GM23338 (cell line): Measurements from ENCODE around the gene PPM1H. TPM values are rescaled to one million over a fixed set of nuclear protein-coding genes. Genes with fewer than 3 reads are reported as not detected.

Experiments used
- ATAC-seq: fragments of 200-7000 bp; cut with Tn5 transposase; 3 replicates; pipeline ENCODE4 v1.9.1; 2020
- DNase-seq: peaks from one replicate; pipeline ENCODE4 v3.0.0-alpha.2; 2015; ENCODE audit warnings: low spot score
- H2AFZ ChIP-seq: fragments of 200-600 bp; sonication (generic); 2 replicates; pipeline ENCODE4 v1.8.0; 2016; ENCODE audit warnings: antibody characterized with exemption, mild to moderate bottlenecking, moderate library complexity
- H3F3A ChIP-seq: fragments of 200-600 bp; sonication (generic); replicated peaks from 2 replicates; pipeline ENCODE4 v1.8.0; 2017; ENCODE audit warnings: antibody characterized with exemption, mixed run types, low read depth
- H3K27ac ChIP-seq: fragments of 200-600 bp; sonication (generic); 2 replicates; pipeline ENCODE4 v1.6.1; 2016; ENCODE audit warnings: low read depth
- H3K27me3 ChIP-seq: fragments of 200-600 bp; sonication (generic); 2 replicates; pipeline ENCODE4 v1.8.0; 2016; ENCODE audit warnings: mild to moderate bottlenecking, mixed run types, moderate library complexity; ENCODE audit not compliant: insufficient read depth
- H3K36me3 ChIP-seq: fragments of 200-600 bp; sonication (generic); 2 replicates; pipeline ENCODE4 v1.8.0; 2016; ENCODE audit warnings: mild to moderate bottlenecking; ENCODE audit not compliant: insufficient read depth
- H3K4me1 ChIP-seq: fragments of 200-600 bp; sonication (generic); 2 replicates; pipeline ENCODE4 v1.8.0; 2016; ENCODE audit warnings: mild to moderate bottlenecking, moderate library complexity; ENCODE audit not compliant: insufficient read depth
- H3K4me2 ChIP-seq: fragments of 200-600 bp; sonication (generic); 2 replicates; pipeline ENCODE4 v1.7.1; 2017; ENCODE audit warnings: mixed run types
- H3K4me3 ChIP-seq: fragments of 200-600 bp; sonication (generic); 2 replicates; pipeline ENCODE4 v1.6.1; 2016; ENCODE audit warnings: mixed run types
- H3K79me2 ChIP-seq: fragments of 200-600 bp; sonication (generic); replicated peaks from 2 replicates; pipeline ENCODE4 v1.8.0; 2017; ENCODE audit warnings: mild to moderate bottlenecking; ENCODE audit not compliant: insufficient read depth
- H3K9me2 ChIP-seq: fragments of 200-600 bp; sonication (generic); 2 replicates; pipeline ENCODE4 v1.8.0; 2017; ENCODE audit not compliant: insufficient read depth
- H4K20me1 ChIP-seq: fragments of 200-600 bp; sonication (generic); replicated peaks from 2 replicates; pipeline ENCODE4 v1.8.0; 2017; ENCODE audit warnings: mild to moderate bottlenecking; ENCODE audit not compliant: insufficient read depth
- H3K27ac Mint-ChIP-seq: 2 replicates; pipeline ENCODE4 v1.8.0; 2020; ENCODE audit warnings: inconsistent platforms, mild to moderate bottlenecking, moderate library complexity, mixed read lengths
- H3K27me3 Mint-ChIP-seq: 3 replicates; pipeline ENCODE4 v1.8.0; 2022; ENCODE audit warnings: low read depth, mild to moderate bottlenecking, moderate library complexity, mixed read lengths, inconsistent platforms; ENCODE audit not compliant: insufficient read depth, poor library complexity
- H3K36me3 Mint-ChIP-seq: 3 replicates; pipeline ENCODE4 v1.8.0; 2021; ENCODE audit warnings: low read depth, mild to moderate bottlenecking, inconsistent platforms, moderate library complexity, mixed read lengths
- H3K4me1 Mint-ChIP-seq: 3 replicates; pipeline ENCODE4 v1.8.0; 2020; ENCODE audit warnings: mild to moderate bottlenecking, inconsistent platforms, mixed read lengths
- H3K4me3 Mint-ChIP-seq: 3 replicates; pipeline ENCODE4 v1.8.0; 2021; ENCODE audit warnings: moderate library complexity, mild to moderate bottlenecking, inconsistent platforms, mixed read lengths
- H3K9me3 Mint-ChIP-seq: 3 replicates; pipeline ENCODE4 v1.8.0; 2020; ENCODE audit warnings: moderate library complexity, mild to moderate bottlenecking, inconsistent platforms, mixed read lengths
- CREB1 ChIP-seq: fragments of 250-450 bp; sonication (Bioruptor Pico); IDR thresholded peaks from 2 replicates; pipeline ENCODE4 v1.5.0; 2020; ENCODE audit warnings: low read depth, mild to moderate bottlenecking, moderate library complexity
- EZH2 ChIP-seq: fragments of 200-600 bp; sonication (generic); IDR thresholded peaks from one replicate; pipeline ENCODE4 v1.8.0; 2017; ENCODE audit warnings: antibody characterized with exemption, mild to moderate bottlenecking, low read depth; ENCODE audit not compliant: unreplicated experiment
- EZH2phosphoT487 ChIP-seq: fragments of 200-600 bp; sonication (generic); IDR thresholded peaks from one replicate; pipeline ENCODE4 v1.8.1; 2018; ENCODE audit warnings: antibody characterized with exemption; ENCODE audit not compliant: unreplicated experiment
- JUNB ChIP-seq: IDR thresholded peaks from one replicate; pipeline ENCODE4 v1.6.1; 2016; ENCODE audit warnings: antibody characterized with exemption; ENCODE audit not compliant: unreplicated experiment
- NANOG ChIP-seq: IDR thresholded peaks from 2 replicates; pipeline ENCODE4 v1.6.1; 2016; ENCODE audit warnings: antibody characterized with exemption, borderline replicate concordance
- POLR2AphosphoS5 ChIP-seq: IDR thresholded peaks from 2 replicates; pipeline ENCODE4 v1.6.1; 2016; ENCODE audit warnings: antibody characterized with exemption, low read depth
- STAT1 ChIP-seq: IDR thresholded peaks from one replicate; pipeline ENCODE4 v1.6.1; 2016; ENCODE audit warnings: antibody characterized with exemption; ENCODE audit not compliant: unreplicated experiment
- ZNF114 ChIP-seq: fragments of 250-450 bp; sonication (Bioruptor Pico); IDR thresholded peaks from 2 replicates; pipeline ENCODE4 v1.5.0; 2020; ENCODE audit warnings: mild to moderate bottlenecking, moderate library complexity
- polyA plus RNA-seq: library from polyadenylated mRNA; unstranded; fragments of >200 nt; fragmentation: Nextera tagmentation; extraction: Ambion mirVana; gene quantifications from 2 replicates; pipeline ENCODE4 v1.2.1, GENCODE V29; 2016
- total RNA-seq: library from RNA; depleted of rRNA; stranded (reverse); fragments of >200 nt; shearing (Covaris generic); gene quantifications from 2 replicates; pipeline ENCODE4 v1.2.3, GENCODE V29; 2014
- TF ChIP-seq, protein P1 (sequence below): IDR thresholded peaks from one replicate; pipeline ENCODE4 v1.6.1; 2018; ENCODE audit warnings: antibody characterized with exemption; ENCODE audit not compliant: unreplicated experiment
- TF ChIP-seq, protein P2 (sequence below), 2 experiments: fragments of 200-600 bp in 1 of 2; sonication (generic) in 1 of 2; conservative IDR thresholded peaks; 2 replicates each; pipeline versions ENCODE4 v1.5.1 to v1.6.1; 2016 to 2017; ENCODE audit warnings: antibody characterized with exemption in 2 of 2, low read depth in 2 of 2, mild to moderate bottlenecking in 2 of 2, moderate library complexity in 1 of 2
- TF ChIP-seq, protein P3 (sequence below): fragments of 250-450 bp; sonication (Bioruptor Pico); IDR thresholded peaks from 2 replicates; pipeline ENCODE4 v1.5.0; 2020; ENCODE audit warnings: mild to moderate bottlenecking, moderate library complexity

Gene PPM1H
- total and polyA plus RNA-seq, 2 experiments from 2014 or later, result 11.4 to 41.2 TPM

DNA sequence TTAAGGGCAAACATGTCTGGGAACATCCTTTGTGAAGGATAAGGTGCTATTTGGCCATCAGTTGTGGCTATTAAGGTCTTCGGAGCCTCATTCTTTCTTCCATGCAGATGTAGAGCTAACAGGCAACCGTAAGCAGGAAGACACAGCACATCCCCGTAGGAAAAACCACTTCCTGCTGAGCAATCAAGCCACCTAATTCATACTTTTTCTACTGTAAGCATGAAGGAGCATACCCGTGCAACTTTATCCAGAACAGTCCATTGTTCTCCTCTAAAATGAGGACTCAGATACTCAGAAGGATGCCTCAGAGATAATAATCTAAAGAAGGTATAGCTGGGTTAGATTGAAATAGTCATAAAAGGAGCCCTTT is 232.0 kb downstream of the PPM1H start (continued):
- TF ChIP-seq, protein P1, sequence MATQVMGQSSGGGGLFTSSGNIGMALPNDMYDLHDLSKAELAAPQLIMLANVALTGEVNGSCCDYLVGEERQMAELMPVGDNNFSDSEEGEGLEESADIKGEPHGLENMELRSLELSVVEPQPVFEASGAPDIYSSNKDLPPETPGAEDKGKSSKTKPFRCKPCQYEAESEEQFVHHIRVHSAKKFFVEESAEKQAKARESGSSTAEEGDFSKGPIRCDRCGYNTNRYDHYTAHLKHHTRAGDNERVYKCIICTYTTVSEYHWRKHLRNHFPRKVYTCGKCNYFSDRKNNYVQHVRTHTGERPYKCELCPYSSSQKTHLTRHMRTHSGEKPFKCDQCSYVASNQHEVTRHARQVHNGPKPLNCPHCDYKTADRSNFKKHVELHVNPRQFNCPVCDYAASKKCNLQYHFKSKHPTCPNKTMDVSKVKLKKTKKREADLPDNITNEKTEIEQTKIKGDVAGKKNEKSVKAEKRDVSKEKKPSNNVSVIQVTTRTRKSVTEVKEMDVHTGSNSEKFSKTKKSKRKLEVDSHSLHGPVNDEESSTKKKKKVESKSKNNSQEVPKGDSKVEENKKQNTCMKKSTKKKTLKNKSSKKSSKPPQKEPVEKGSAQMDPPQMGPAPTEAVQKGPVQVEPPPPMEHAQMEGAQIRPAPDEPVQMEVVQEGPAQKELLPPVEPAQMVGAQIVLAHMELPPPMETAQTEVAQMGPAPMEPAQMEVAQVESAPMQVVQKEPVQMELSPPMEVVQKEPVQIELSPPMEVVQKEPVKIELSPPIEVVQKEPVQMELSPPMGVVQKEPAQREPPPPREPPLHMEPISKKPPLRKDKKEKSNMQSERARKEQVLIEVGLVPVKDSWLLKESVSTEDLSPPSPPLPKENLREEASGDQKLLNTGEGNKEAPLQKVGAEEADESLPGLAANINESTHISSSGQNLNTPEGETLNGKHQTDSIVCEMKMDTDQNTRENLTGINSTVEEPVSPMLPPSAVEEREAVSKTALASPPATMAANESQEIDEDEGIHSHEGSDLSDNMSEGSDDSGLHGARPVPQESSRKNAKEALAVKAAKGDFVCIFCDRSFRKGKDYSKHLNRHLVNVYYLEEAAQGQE, result no peak
- TF ChIP-seq ZNF114 (no peak), POLR2AphosphoS5 (no peak), EZH2 (no peak), EZH2phosphoT487 (no peak), CREB1 (CRISPR knock-in tag) (no peak), JUNB (no peak), STAT1 (no peak), NANOG (no peak)
- TF ChIP-seq, protein P2, sequence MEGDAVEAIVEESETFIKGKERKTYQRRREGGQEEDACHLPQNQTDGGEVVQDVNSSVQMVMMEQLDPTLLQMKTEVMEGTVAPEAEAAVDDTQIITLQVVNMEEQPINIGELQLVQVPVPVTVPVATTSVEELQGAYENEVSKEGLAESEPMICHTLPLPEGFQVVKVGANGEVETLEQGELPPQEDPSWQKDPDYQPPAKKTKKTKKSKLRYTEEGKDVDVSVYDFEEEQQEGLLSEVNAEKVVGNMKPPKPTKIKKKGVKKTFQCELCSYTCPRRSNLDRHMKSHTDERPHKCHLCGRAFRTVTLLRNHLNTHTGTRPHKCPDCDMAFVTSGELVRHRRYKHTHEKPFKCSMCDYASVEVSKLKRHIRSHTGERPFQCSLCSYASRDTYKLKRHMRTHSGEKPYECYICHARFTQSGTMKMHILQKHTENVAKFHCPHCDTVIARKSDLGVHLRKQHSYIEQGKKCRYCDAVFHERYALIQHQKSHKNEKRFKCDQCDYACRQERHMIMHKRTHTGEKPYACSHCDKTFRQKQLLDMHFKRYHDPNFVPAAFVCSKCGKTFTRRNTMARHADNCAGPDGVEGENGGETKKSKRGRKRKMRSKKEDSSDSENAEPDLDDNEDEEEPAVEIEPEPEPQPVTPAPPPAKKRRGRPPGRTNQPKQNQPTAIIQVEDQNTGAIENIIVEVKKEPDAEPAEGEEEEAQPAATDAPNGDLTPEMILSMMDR (conservative IDR thresholded peaks at IDR 0.05; ENCODE audit: low read depth in 2 of 2), result no peak

DNA sequence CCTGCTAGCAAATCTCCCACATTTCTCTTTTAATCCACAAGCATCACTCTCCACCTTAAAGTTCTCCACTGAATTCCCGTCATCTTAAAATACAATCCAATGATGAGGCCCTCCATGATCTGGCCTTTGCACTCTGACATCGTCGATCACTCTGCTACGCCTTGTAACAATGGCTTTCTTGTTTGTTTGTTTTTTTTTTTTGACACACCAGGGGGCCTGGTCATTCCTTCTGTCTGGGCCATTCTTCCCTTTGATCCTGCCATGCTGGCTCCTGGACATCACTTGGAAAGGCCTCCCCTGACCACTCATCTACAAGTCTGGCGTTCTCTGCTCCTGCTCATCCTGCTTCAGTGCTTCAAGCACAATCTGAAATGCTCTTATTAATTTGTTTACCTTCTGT is 233.5 kb downstream of the PPM1H start:
- Histone ChIP-seq H3K4me2 (no peak overlapping the region), H3K79me2 (no peaks in the 10 kb centered on the region), H3K4me3 (no peak overlapping the region), H3F3A (peaks cover 5% of the 10 kb centered on the region), H3K27ac (no peak overlapping the region), H3K27me3 (no peaks in the 10 kb centered on the region), H3K9me2 (peaks cover 21% of the 10 kb centered on the region; the same call in 1 of the 2 replicates), H3K36me3 (no peaks in the 10 kb centered on the region), H2AFZ (no peak overlapping the region), H4K20me1 (no peaks in the 10 kb centered on the region), H3K4me1 (peaks cover 29% of the 10 kb centered on the region)
- DNase-seq, result no peak
- peaks cover 37% of the 10 kb centered on the region for H3K4me1 Mint-ChIP-seq
- peaks cover 6% of the 10 kb centered on the region for H3K27me3 Mint-ChIP-seq
- H3K36me3 Mint-ChIP-seq, result peaks cover 7% of the 10 kb centered on the region; the same call in 2 of the 3 replicates
- H3K4me3 Mint-ChIP-seq, result no peak overlapping the region
- H3K27ac Mint-ChIP-seq, result no peak overlapping the region
- no peaks in the 10 kb centered on the region for H3K9me3 Mint-ChIP-seq
- no peak for ATAC-seq
- TF ChIP-seq EZH2 (no peak), CREB1 (CRISPR knock-in tag) (no peak), POLR2AphosphoS5 (no peak)
- TF ChIP-seq, protein P2 (conservative IDR thresholded peaks at IDR 0.05; ENCODE audit: low read depth in 2 of 2), result no peak
- TF ChIP-seq, protein P3, sequence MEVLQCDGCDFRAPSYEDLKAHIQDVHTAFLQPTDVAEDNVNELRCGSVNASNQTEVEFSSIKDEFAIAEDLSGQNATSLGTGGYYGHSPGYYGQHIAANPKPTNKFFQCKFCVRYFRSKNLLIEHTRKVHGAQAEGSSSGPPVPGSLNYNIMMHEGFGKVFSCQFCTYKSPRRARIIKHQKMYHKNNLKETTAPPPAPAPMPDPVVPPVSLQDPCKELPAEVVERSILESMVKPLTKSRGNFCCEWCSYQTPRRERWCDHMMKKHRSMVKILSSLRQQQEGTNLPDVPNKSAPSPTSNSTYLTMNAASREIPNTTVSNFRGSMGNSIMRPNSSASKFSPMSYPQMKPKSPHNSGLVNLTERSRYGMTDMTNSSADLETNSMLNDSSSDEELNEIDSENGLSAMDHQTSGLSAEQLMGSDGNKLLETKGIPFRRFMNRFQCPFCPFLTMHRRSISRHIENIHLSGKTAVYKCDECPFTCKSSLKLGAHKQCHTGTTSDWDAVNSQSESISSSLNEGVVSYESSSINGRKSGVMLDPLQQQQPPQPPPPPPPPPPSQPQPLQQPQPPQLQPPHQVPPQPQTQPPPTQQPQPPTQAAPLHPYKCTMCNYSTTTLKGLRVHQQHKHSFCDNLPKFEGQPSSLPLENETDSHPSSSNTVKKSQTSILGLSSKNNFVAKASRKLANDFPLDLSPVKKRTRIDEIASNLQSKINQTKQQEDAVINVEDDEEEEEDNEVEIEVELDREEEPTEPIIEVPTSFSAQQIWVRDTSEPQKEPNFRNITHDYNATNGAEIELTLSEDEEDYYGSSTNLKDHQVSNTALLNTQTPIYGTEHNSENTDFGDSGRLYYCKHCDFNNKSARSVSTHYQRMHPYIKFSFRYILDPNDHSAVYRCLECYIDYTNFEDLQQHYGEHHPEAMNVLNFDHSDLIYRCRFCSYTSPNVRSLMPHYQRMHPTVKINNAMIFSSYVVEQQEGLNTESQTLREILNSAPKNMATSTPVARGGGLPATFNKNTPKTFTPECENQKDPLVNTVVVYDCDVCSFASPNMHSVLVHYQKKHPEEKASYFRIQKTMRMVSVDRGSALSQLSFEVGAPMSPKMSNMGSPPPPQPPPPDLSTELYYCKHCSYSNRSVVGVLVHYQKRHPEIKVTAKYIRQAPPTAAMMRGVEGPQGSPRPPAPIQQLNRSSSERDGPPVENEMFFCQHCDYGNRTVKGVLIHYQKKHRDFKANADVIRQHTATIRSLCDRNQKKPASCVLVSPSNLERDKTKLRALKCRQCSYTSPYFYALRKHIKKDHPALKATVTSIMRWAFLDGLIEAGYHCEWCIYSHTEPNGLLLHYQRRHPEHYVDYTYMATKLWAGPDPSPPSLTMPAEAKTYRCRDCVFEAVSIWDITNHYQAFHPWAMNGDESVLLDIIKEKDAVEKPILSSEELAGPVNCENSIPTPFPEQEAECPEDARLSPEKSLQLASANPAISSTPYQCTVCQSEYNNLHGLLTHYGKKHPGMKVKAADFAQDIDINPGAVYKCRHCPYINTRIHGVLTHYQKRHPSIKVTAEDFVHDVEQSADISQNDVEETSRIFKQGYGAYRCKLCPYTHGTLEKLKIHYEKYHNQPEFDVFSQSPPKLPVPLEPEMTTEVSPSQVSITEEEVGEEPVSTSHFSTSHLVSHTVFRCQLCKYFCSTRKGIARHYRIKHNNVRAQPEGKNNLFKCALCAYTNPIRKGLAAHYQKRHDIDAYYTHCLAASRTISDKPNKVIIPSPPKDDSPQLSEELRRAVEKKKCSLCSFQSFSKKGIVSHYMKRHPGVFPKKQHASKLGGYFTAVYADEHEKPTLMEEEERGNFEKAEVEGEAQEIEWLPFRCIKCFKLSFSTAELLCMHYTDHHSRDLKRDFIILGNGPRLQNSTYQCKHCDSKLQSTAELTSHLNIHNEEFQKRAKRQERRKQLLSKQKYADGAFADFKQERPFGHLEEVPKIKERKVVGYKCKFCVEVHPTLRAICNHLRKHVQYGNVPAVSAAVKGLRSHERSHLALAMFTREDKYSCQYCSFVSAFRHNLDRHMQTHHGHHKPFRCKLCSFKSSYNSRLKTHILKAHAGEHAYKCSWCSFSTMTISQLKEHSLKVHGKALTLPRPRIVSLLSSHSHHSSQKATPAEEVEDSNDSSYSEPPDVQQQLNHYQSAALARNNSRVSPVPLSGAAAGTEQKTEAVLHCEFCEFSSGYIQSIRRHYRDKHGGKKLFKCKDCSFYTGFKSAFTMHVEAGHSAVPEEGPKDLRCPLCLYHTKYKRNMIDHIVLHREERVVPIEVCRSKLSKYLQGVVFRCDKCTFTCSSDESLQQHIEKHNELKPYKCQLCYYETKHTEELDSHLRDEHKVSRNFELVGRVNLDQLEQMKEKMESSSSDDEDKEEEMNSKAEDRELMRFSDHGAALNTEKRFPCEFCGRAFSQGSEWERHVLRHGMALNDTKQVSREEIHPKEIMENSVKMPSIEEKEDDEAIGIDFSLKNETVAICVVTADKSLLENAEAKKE (CRISPR knock-in tag), result no peak
